ENCODE data around the gene PPP1R36.
"Not testable (repeated sequence)": the region's sequence is repeated elsewhere in the genome, so short reads cannot be mapped to it uniquely, and the experiment has no call there.

The PPP1R36 gene

GRCh38 chr14:64625386-64626232 lies 75.8 kb downstream of the PPP1R36 start:
- no peaks in the 10 kb centered on the region for H3K9me2 ChIP-seq (replicated peaks; ENCODE audit: insufficient read depth, low read length)
- H3K36me3 ChIP-seq (replicated peaks; ENCODE audit: insufficient read depth, low read length) = no peaks in the 10 kb centered on the region
- H3K27ac ChIP-seq (ENCODE audit: low read length) = no peak overlapping the region
- DNase-seq = no peak
- no peak overlapping the region for H3K9ac ChIP-seq (ENCODE audit: low read length)
- H3F3A ChIP-seq (ENCODE audit: insufficient read depth, low read length) = no peaks in the 10 kb centered on the region
- H3K79me2 ChIP-seq (ENCODE audit: low read length) = no peaks in the 10 kb centered on the region
- H3K4me2 ChIP-seq (ENCODE audit: low read depth, low read length) = no peak overlapping the region
- no peak for TF ChIP-seq EZH2phosphoT487 (IDR thresholded peaks at IDR 0.05; ENCODE audit: low read length)
- no peak for TF ChIP-seq CTCF (IDR thresholded peaks at IDR 0.05; ENCODE audit: low read length)
- TF ChIP-seq EZH2 (optimal IDR thresholded peaks at IDR 0.05; ENCODE audit: low read depth, low read length) = no peak
- no peak overlapping the region for H3K4me3 ChIP-seq (ENCODE audit: low read length)
- H3K4me1 ChIP-seq (ENCODE audit: low read length) = no peaks in the 10 kb centered on the region
- no peaks in the 10 kb centered on the region for H3K27me3 ChIP-seq (replicated peaks; ENCODE audit: insufficient read depth, low read length)
- no peak overlapping the region for H2AFZ ChIP-seq (ENCODE audit: low read length)
- H4K20me1 ChIP-seq (ENCODE audit: insufficient read depth, low read length) = no peaks in the 10 kb centered on the region
- no peaks in the 10 kb centered on the region for H3K9me3 ChIP-seq (replicated peaks; ENCODE audit: insufficient read depth, low read length)

GRCh38 chr14:64628940-64629408 lies 79.2 kb downstream of the PPP1R36 start:
- Histone ChIP-seq H2AFZ (ENCODE audit: low read length) (no peak overlapping the region), H3K4me1 (ENCODE audit: low read length) (no peaks in the 10 kb centered on the region), H3K9me3 (replicated peaks; ENCODE audit: insufficient read depth, low read length) (no peaks in the 10 kb centered on the region), H3K27ac (ENCODE audit: low read length) (no peak overlapping the region), H3K4me2 (ENCODE audit: low read depth, low read length) (no peak overlapping the region), H3K27me3 (replicated peaks; ENCODE audit: insufficient read depth, low read length) (no peaks in the 10 kb centered on the region), H3K36me3 (replicated peaks; ENCODE audit: insufficient read depth, low read length) (no peaks in the 10 kb centered on the region), H3K9ac (ENCODE audit: low read length) (no peak overlapping the region), H3K9me2 (replicated peaks; ENCODE audit: insufficient read depth, low read length) (no peaks in the 10 kb centered on the region), H3F3A (ENCODE audit: insufficient read depth, low read length) (no peaks in the 10 kb centered on the region), H3K79me2 (ENCODE audit: low read length) (no peaks in the 10 kb centered on the region), H4K20me1 (ENCODE audit: insufficient read depth, low read length) (no peaks in the 10 kb centered on the region), H3K4me3 (ENCODE audit: low read length) (no peak overlapping the region)
- DNase-seq = no peak
- TF ChIP-seq EZH2phosphoT487 (IDR thresholded peaks at IDR 0.05; ENCODE audit: low read length) (no peak), EZH2 (optimal IDR thresholded peaks at IDR 0.05; ENCODE audit: low read depth, low read length) (no peak), CTCF (IDR thresholded peaks at IDR 0.05; ENCODE audit: low read length) (no peak)

- H4K20me1 ChIP-seq (ENCODE audit: insufficient read depth, low read length) = no peaks in the 10 kb centered on the region
- no peaks in the 10 kb centered on the region for H3F3A ChIP-seq (ENCODE audit: insufficient read depth, low read length)
- TF ChIP-seq CTCF (IDR thresholded peaks at IDR 0.05; ENCODE audit: low read length) (no peak), EZH2phosphoT487 (IDR thresholded peaks at IDR 0.05; ENCODE audit: low read length) (no peak), EZH2 (optimal IDR thresholded peaks at IDR 0.05; ENCODE audit: low read depth, low read length) (no peak)
- no peak overlapping the region for H3K27ac ChIP-seq (ENCODE audit: low read length)
- no peaks in the 10 kb centered on the region for H3K27me3 ChIP-seq (replicated peaks; ENCODE audit: insufficient read depth, low read length)
- H3K79me2 ChIP-seq (ENCODE audit: low read length) = no peaks in the 10 kb centered on the region
- DNase-seq = no peak
- H3K9me2 ChIP-seq (replicated peaks; ENCODE audit: insufficient read depth, low read length) = no peaks in the 10 kb centered on the region
- no peak overlapping the region for H3K4me3 ChIP-seq (ENCODE audit: low read length)
- H3K9ac ChIP-seq (ENCODE audit: low read length) = no peak overlapping the region
- no peaks in the 10 kb centered on the region for H3K9me3 ChIP-seq (replicated peaks; ENCODE audit: insufficient read depth, low read length)
- no peaks in the 10 kb centered on the region for H3K36me3 ChIP-seq (replicated peaks; ENCODE audit: insufficient read depth, low read length)
- H3K4me1 ChIP-seq (ENCODE audit: low read length) = no peaks in the 10 kb centered on the region
- no peak overlapping the region for H2AFZ ChIP-seq (ENCODE audit: low read length)
- no peak overlapping the region for H3K4me2 ChIP-seq (ENCODE audit: low read depth, low read length)
Measured at GRCh38 chr14:64630778-64631177, 81.0 kb downstream of the PPP1R36 start.

GRCh38 chr14:64631222-64631621 lies 81.5 kb downstream of the PPP1R36 start:
- not testable (repeated sequence) for H3K36me3 ChIP-seq (replicated peaks; ENCODE audit: insufficient read depth, low read length); H2AFZ ChIP-seq (ENCODE audit: low read length); H3K4me1 ChIP-seq (ENCODE audit: low read length); H3K79me2 ChIP-seq (ENCODE audit: low read length); H3K27me3 ChIP-seq (replicated peaks; ENCODE audit: insufficient read depth, low read length); H3F3A ChIP-seq (ENCODE audit: insufficient read depth, low read length); H3K4me2 ChIP-seq (ENCODE audit: low read depth, low read length); H3K27ac ChIP-seq (ENCODE audit: low read length); H3K9ac ChIP-seq (ENCODE audit: low read length); H3K9me3 ChIP-seq (replicated peaks; ENCODE audit: insufficient read depth, low read length); H3K9me2 ChIP-seq (replicated peaks; ENCODE audit: insufficient read depth, low read length); DNase-seq; H4K20me1 ChIP-seq (ENCODE audit: insufficient read depth, low read length); H3K4me3 ChIP-seq (ENCODE audit: low read length)
